ENCODE measurements around the gene CAND2.

CAND2 gene

DNA sequence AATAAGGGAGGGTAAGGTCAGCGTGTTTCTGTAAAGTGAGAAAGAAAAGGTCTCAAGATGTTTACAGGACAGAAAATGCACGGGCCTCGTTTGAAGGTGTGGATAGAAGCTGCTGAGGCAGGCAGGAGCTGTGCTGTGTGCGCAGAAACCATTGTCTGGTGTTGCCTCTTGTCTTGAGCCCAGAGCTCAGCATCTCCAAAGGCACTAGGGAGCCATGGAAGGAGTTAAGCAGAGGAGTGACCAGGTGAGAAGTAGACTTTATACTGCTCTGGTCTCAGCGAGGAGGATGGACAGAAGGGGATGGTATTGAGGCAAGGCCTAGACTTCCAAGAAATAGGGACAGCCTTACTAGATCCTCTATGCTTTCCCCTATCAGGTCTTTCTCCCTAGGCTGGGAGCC, 13.0 kb downstream of the CAND2 start:
- H3K27ac Mint-ChIP-seq, result peak overlapping the region; percentile 33
- ATAC-seq, result no peak
- DNase-seq (ENCODE audit: low spot score in 2 of 2), result no peak
- no peaks in the 10 kb centered on the region for H3K36me3 Mint-ChIP-seq
- peak overlapping the region; percentile 37 for H3K4me3 Mint-ChIP-seq
- H3K4me1 Mint-ChIP-seq, result peaks cover 13% of the 10 kb centered on the region
- no peaks in the 10 kb centered on the region for H3K9me3 Mint-ChIP-seq

DNA sequence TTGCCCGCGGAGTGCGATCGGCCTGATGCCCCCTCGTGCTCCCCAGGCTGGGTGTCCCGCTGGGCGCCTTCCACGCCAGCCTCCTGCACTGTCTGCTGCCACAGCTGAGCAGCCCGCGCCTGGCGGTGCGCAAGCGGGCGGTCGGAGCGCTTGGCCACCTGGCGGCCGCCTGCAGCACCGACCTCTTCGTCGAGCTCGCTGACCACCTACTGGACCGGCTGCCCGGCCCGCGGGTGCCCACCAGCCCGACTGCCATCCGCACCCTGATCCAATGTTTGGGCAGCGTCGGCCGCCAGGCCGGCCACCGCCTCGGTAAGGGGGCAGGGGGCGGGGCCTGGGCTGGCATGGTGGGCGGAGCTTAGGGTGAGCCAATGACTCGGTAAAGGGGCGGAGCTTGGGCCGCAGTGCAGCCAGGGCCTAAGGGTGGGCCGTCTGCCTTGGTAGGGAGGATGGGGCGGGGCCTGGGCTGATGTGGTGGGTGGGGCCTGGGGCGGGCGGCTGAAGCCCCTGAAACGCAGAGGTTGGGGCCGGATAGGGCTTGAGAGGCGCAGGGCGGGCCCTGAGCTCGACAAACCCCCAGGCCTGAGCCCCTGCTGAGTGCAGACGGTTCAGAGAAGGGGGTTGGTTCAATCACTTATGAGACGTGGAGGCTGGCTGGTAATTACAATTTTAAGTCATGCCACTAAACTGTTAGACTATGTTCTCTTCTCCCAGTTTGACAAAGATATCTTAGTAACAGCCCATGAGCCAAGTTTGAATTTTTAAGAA, 13.7 kb downstream of the CAND2 start:
- Mint-ChIP-seq H3K9me3 (no peaks in the 10 kb centered on the region), H3K4me3 (peak overlapping the region; percentile 37), H3K27ac (no peak overlapping the region), H3K4me1 (peaks cover 13% of the 10 kb centered on the region), H3K36me3 (no peaks in the 10 kb centered on the region)
- peak; percentile 96 for ATAC-seq
- DNase-seq (ENCODE audit: low spot score in 2 of 2), result peak; percentile 97 to 98

DNA sequence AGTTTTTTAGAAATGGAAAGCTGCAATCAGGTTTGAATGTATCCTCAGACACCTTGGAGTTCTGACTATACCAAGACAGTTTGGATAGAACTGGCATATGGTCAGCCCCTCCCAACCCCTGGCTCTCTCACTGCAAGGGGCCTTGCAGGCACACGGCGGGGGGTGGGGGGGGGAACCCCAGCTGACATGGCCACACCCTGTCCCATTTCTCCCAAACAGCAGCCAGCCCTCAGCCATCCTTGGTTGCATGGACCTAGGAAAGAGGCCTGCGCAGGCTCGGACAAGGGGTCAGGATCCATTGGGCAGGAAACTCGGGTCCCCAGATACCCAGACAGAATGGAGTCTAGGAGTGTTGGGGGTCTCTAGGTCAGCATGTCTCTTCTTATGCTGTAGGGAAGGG, 14.5 kb downstream of the CAND2 start:
- DNase-seq (ENCODE audit: low spot score in 2 of 2) (no peak), ATAC-seq (no peak)
- H3K4me1 Mint-ChIP-seq, result peaks cover 13% of the 10 kb centered on the region
- H3K36me3 Mint-ChIP-seq, result no peaks in the 10 kb centered on the region
- no peak overlapping the region for H3K27ac Mint-ChIP-seq
- no peaks in the 10 kb centered on the region for H3K9me3 Mint-ChIP-seq
- peak overlapping the region; percentile 37 for H3K4me3 Mint-ChIP-seq

DNA sequence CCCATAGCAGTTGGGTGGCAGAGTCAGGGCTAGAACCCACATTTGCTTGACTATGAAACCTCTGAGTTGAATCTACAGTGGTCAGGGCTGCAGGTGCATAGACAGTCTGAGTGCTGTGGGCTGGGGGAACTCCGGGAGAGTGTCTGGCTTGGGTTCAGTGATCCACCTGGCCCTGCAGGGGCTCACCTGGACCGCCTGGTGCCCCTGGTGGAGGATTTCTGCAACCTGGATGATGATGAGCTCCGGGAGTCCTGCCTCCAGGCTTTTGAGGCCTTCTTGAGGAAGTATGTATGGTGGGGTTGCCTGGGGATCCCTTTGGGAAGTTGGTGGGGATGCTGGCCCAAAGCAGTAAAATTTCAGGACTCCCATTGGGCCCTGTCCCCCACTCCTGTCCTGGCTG, 16.3 kb downstream of the CAND2 start:
- H3K36me3 Mint-ChIP-seq, result no peaks in the 10 kb centered on the region
- DNase-seq (ENCODE audit: low spot score in 2 of 2) (no peak), ATAC-seq (no peak)
- H3K4me1 Mint-ChIP-seq, result peaks cover 13% of the 10 kb centered on the region
- H3K4me3 Mint-ChIP-seq, result no peak overlapping the region
- H3K27ac Mint-ChIP-seq, result no peak overlapping the region
- no peaks in the 10 kb centered on the region for H3K9me3 Mint-ChIP-seq

DNA sequence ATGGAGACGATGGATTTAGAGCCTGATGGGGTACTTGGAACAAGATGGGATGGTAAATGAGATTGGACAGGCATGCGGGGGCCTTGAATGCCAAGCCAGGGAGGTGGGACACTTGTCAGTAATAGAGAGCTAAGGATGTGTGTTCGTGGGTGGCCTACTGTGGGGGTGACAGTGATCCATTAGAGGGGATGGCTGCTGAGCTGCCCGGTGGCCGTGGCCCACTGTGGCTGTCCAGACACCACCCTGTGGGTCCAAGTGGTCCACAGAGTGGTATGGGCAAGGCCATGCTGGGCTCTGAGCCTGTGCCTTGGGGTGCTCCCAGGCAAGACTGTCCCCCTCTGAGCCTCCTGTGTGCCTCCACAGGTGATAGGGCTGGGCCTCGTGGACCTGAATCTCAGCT, 17.5 kb downstream of the CAND2 start:
- H3K36me3 Mint-ChIP-seq, result no peaks in the 10 kb centered on the region
- no peaks in the 10 kb centered on the region for H3K9me3 Mint-ChIP-seq
- no peak for ATAC-seq
- H3K4me3 Mint-ChIP-seq, result no peak overlapping the region
- peaks cover 7% of the 10 kb centered on the region for H3K4me1 Mint-ChIP-seq
- no peak overlapping the region for H3K27ac Mint-ChIP-seq
- DNase-seq (ENCODE audit: low spot score in 2 of 2), result no peak

DNA sequence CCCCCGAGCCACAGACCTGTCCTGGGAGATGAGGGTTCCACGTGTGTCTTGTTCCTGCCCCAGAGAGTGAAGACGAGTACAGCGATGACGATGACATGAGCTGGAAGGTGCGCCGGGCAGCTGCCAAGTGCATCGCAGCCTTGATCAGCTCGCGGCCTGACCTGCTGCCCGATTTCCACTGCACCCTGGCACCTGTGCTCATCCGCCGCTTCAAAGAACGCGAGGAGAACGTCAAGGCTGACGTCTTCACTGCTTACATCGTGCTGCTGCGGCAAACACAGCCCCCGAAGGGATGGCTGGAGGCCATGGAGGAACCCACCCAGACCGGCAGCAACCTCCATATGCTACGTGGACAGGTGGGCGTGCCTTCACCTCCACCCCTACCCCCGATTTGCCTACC, 18.6 kb downstream of the CAND2 start:
- no peak overlapping the region for H3K27ac Mint-ChIP-seq
- H3K9me3 Mint-ChIP-seq, result no peaks in the 10 kb centered on the region
- no peak overlapping the region for H3K4me3 Mint-ChIP-seq
- ATAC-seq (no peak), DNase-seq (ENCODE audit: low spot score in 2 of 2) (no peak)
- H3K4me1 Mint-ChIP-seq, result no peaks in the 10 kb centered on the region
- no peaks in the 10 kb centered on the region for H3K36me3 Mint-ChIP-seq

DNA sequence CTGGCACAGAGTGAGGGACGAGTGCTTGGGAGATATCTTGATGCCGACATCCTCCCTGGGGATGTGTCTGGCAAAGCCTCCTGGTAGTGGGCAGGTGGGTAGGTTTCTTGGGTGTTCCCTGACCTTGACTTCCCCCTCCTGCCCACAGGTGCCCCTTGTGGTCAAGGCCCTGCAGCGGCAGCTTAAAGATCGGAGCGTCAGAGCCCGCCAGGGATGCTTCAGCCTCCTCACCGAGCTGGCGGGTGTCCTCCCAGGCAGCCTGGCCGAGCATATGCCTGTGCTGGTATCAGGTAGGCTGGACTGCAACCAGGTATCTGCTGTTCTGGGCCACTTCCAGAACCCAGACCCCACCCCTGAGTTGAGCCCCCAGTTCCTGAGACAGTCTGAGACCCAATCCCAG, 19.2 kb downstream of the CAND2 start:
- no peak for DNase-seq (ENCODE audit: low spot score in 2 of 2)
- no peak overlapping the region for H3K27ac Mint-ChIP-seq
- no peaks in the 10 kb centered on the region for H3K36me3 Mint-ChIP-seq
- H3K9me3 Mint-ChIP-seq, result no peaks in the 10 kb centered on the region
- ATAC-seq, result no peak
- no peak overlapping the region for H3K4me3 Mint-ChIP-seq
- H3K4me1 Mint-ChIP-seq, result no peaks in the 10 kb centered on the region

DNA sequence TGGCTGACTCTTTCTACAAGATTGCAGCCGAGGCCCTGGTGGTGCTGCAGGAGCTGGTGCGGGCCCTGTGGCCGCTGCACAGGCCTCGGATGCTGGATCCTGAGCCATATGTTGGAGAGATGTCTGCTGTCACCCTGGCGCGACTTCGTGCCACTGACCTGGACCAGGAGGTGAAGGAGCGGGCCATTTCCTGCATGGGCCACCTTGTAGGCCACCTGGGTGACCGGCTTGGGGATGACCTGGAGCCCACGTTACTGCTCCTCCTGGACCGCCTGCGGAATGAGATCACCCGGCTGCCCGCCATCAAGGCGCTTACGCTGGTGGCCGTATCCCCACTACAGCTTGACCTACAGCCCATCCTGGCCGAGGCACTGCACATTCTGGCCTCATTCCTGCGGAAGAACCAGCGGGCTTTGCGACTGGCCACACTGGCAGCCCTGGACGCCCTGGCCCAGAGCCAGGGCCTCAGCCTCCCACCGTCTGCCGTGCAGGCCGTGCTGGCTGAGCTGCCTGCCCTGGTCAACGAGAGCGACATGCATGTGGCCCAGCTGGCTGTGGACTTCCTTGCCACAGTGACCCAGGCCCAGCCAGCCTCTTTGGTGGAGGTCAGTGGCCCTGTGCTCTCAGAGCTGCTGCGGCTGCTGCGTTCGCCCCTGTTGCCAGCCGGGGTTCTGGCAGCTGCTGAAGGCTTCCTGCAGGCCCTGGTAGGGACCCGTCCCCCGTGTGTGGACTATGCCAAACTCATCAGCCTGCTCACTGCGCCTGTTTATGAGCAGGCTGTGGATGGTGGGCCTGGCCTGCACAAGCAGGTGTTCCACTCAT, 20.3 kb downstream of the CAND2 start:
- Mint-ChIP-seq H3K4me3 (no peak overlapping the region), H3K4me1 (no peaks in the 10 kb centered on the region), H3K9me3 (no peaks in the 10 kb centered on the region), H3K36me3 (no peaks in the 10 kb centered on the region), H3K27ac (no peak overlapping the region)
- DNase-seq (ENCODE audit: low spot score in 2 of 2) (no peak), ATAC-seq (no peak)

DNA sequence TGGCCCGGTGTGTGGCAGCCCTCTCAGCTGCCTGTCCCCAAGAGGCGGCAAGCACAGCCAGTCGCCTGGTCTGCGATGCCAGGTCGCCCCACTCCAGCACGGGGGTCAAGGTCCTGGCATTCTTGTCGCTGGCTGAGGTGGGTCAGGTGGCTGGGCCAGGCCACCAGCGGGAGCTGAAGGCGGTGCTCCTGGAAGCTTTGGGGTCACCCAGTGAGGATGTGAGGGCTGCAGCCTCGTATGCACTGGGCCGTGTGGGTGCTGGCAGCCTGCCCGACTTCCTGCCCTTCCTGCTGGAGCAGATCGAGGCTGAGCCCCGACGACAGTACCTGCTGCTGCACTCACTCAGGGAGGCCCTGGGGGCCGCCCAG, 20.8 kb downstream of the CAND2 start:
- H3K9me3 Mint-ChIP-seq, result no peaks in the 10 kb centered on the region
- ATAC-seq, result no peak
- H3K4me3 Mint-ChIP-seq, result no peak overlapping the region

DNA sequence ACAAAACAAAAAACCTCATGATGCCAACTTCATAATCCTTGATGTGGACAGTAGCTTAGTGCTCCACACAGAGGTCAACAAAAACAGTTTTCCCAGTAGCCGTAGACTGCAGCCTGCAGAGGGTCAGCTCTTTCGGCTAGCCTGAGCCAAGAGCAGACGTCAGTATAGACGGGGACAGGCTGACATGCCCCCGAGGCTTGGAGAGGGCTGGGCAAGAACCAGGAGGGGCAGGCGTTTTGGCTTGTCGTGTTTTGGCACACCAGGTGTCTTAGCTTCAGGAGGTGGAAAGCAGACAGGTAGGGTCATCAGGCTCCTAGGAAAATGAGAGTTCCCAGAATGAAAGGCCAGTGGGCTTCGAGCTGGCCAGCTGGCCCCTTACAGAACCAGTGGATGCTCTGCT, 21.8 kb downstream of the CAND2 start:
- H3K9me3 Mint-ChIP-seq, result no peaks in the 10 kb centered on the region
- H3K27ac Mint-ChIP-seq, result no peak overlapping the region
- no peak overlapping the region for H3K4me3 Mint-ChIP-seq
- no peaks in the 10 kb centered on the region for H3K4me1 Mint-ChIP-seq
- DNase-seq (ENCODE audit: low spot score in 2 of 2) (no peak), ATAC-seq (no peak)
- H3K36me3 Mint-ChIP-seq, result no peaks in the 10 kb centered on the region

More for the DNA sequence above, 20.8 kb downstream of the CAND2 start:
- no peaks in the 10 kb centered on the region for H3K4me1 Mint-ChIP-seq
- H3K36me3 Mint-ChIP-seq, result no peaks in the 10 kb centered on the region
- H3K27ac Mint-ChIP-seq, result no peak overlapping the region
- DNase-seq (ENCODE audit: low spot score in 2 of 2), result no peak

DNA sequence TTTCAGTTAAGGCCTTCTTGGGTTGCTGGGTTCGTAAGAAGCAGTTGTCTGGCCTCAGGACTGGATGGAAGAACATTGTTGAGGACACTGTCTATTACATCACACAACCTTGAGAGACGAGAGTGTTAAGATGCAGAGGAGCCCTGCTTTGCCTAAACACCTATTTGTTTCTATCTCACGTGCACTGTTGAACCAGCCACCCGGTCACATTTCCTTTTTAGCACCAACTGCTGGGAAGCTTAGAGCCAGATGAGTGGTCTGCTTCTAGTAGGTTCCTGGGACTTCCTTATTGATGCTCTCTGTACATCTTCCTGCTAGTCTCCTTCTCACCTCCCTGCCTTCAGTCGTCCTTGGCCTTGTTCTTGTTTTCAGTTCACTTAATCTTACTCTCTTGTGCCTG, 22.3 kb downstream of the CAND2 start:
- H3K9me3 Mint-ChIP-seq, result no peaks in the 10 kb centered on the region
- no peak for DNase-seq (ENCODE audit: low spot score in 2 of 2)
- no peaks in the 10 kb centered on the region for H3K36me3 Mint-ChIP-seq
- H3K4me3 Mint-ChIP-seq, result no peak overlapping the region
- H3K27ac Mint-ChIP-seq, result no peak overlapping the region
- no peaks in the 10 kb centered on the region for H3K4me1 Mint-ChIP-seq
- no peak for ATAC-seq

DNA sequence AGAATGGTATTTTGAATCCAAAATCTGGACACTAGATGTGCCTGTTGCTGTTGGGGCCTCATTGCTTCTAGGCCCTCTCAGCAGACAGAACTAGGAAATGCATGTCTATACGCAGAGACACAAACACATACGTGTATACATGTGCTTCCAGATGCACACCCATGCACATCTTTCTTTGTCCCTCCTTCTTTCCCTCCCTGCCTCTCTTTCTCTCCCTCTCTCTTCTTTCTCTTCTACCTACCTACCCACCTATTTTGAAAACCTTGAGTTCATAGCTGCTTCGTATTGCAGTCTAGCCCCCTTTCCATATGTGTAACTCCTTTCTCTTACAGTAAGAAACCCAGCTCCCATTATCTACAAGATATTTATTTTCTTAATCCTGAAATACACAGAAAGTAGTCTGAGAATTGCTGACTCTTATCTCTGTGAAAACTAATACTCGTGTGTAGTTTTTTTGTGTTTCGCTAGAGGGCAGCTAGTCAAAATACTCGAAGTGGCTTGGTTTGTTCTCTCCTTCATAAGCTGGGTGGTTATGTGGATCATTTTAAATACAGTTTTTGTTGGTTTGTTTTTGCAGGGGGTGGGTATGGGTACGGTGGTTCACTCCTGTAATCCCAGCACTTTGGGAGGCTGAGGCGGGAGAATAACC, 26.4 kb downstream of the CAND2 start:
- H3K9me3 Mint-ChIP-seq, result no peaks in the 10 kb centered on the region
- no peak for ATAC-seq
- no peak overlapping the region for H3K27ac Mint-ChIP-seq
- H3K4me1 Mint-ChIP-seq, result no peaks in the 10 kb centered on the region
- no peaks in the 10 kb centered on the region for H3K36me3 Mint-ChIP-seq
- DNase-seq (ENCODE audit: low spot score in 2 of 2), result no peak
- H3K4me3 Mint-ChIP-seq, result no peak overlapping the region

DNA sequence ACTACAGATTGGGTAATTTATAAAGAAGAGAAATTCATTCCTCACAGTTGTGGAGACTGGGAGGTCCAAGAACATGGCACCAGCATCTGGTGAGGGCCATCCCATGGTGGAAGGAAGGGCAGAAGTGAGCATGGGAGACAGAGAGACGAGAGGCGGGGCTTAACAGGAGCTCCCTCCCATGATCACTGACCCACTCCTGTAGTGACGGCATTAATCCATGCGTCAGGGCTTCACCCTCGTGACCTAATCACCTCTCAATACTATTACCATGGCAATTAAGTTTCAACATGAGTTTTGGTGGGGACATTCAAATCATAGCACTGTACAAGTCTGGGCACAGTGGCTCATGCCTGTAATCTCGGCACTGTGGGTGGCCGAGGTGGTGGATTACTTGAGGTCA, 27.8 kb downstream of the CAND2 start:
- no peak for ATAC-seq
- Mint-ChIP-seq H3K4me3 (no peak overlapping the region), H3K4me1 (no peaks in the 10 kb centered on the region), H3K27ac (no peak overlapping the region), H3K9me3 (no peaks in the 10 kb centered on the region), H3K36me3 (no peaks in the 10 kb centered on the region)
- no peak for DNase-seq (ENCODE audit: low spot score in 2 of 2)

DNA sequence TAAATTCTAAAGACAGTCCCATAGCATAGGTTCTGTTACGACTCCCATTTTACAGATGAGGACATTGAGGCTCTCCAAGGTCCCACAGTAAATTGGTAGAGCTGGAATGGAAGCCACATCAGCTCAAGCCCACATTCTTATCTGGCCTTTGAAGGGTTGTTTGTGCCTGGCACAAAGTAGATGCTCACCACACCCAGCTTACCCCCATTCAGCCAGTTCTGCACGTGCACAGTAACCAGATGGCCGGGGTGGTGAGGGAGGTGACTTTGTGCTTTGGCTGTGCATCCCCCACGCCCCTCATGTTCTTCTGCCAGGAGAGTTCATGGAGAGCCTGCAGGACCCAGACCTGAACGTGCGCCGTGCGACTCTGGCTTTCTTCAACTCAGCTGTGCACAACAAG, 28.7 kb downstream of the CAND2 start:
- peaks cover 5% of the 10 kb centered on the region for H3K36me3 Mint-ChIP-seq
- no peak for ATAC-seq
- H3K4me3 Mint-ChIP-seq, result no peak overlapping the region
- no peaks in the 10 kb centered on the region for H3K9me3 Mint-ChIP-seq
- DNase-seq (ENCODE audit: low spot score in 2 of 2), result no peak
- no peak overlapping the region for H3K27ac Mint-ChIP-seq
- no peaks in the 10 kb centered on the region for H3K4me1 Mint-ChIP-seq

DNA sequence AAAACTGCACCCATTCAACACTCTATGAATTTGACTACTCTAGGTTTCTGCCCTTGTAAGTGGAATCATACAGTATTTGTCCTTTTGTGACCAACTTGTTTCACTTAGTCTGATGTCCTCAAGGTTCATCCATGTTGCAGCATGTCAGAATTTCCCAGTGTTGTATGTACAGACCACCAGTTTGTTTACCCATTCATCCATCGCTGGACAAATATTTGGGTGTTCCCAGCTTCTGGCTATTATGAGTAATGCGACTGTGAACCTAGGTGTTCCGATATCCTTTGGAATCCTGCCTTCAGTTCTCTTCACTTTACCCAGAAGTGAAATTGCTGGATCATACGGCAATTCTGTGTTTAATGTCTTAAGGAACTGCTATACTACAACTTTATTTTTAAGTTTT, 32.3 kb downstream of the CAND2 start:
- Mint-ChIP-seq H3K9me3 (no peaks in the 10 kb centered on the region), H3K4me1 (peaks cover 9% of the 10 kb centered on the region), H3K36me3 (peaks cover 38% of the 10 kb centered on the region), H3K4me3 (no peak overlapping the region), H3K27ac (no peak overlapping the region)
- no peak for DNase-seq (ENCODE audit: low spot score in 2 of 2)
- ATAC-seq, result no peak

DNA sequence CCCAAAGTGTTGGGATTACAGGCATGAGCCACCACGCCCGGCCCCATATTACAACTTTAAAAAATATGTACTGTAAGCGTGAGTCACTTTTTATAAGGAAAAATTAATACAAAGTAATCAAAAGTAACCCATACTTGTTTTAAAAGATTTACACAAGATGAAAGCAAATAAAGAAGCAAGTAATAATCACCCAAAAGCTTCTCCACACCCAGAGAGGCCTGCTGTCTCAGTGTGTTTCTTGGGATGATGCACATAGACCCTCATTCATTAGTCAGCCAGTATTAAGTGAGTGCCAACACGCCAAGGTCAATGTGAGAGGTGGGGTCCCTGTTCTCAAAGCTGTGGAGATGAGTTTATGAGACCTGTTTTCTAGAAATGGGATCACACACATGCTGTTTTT, 32.9 kb downstream of the CAND2 start:
- no peak for ATAC-seq
- peaks cover 45% of the 10 kb centered on the region for H3K36me3 Mint-ChIP-seq
- no peak overlapping the region for H3K4me3 Mint-ChIP-seq
- no peaks in the 10 kb centered on the region for H3K9me3 Mint-ChIP-seq
- peaks cover 9% of the 10 kb centered on the region for H3K4me1 Mint-ChIP-seq
- DNase-seq (ENCODE audit: low spot score in 2 of 2), result no peak
- no peak overlapping the region for H3K27ac Mint-ChIP-seq
